HG03520 (cell line): ENCODE data around the gene OTC.

ENCODE experiments used
- ATAC-seq: cut with Tn5 transposase; IDR thresholded peaks from one replicate; pipeline ENCODE4 v1.9.1; 2021; ENCODE audit warnings: mild to moderate bottlenecking, moderate library complexity; ENCODE audit not compliant: unreplicated experiment

Gene OTC

GRCh38 chrX:38462257-38462656 is 109.9 kb downstream of the OTC start:
- ATAC-seq = no peak

DNA sequence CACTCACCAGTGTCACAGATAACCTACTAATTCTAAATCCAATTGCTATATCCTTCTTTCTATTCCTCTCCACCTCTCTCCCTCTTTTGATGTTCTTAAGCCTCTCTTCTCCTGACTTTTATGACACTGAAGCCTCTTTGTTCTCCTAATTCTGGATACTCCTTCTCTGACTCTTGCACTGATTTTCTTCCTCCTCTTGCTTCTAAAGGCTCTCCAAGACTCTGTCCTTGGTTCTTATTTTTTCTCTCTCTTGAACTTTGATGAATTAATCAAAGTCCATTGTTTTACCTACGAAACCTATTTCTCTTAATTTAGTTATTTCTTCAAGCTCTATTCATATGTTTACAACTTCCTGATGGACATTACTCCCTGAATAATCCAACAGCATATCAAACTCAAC is 113.3 kb downstream of the OTC start:
- no peak for ATAC-seq

DNA sequence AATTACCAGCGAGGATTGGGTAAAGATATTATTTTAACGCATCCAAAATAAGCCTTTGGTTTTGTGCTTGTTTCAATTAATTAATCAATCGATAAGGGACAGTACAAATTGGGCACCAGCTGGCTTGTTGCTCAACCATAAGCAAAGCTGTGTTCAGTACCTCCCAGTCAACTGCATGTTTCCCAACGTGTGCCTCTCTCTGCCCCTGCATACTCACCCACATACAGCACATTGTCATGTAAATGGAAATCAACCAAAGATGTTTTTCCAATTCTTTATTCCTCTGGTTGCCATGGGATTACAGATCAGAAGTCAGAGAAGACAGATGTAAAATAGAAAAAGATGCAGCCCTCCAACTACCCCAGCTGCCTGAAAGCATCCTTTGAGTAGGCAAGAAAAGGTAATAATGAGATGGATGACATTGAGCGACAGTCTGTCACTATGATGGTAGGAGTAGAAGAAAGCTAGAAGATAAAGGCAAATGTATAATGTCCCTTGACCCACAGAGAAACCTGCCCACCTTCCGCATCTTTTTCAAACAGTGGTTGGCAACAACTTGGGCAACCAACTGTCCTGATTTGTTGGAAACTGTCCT is 116.3 kb downstream of the OTC start:
- no peak for ATAC-seq
